Left cardiac atrium (tissue), 4 donors: Measurements from ENCODE around the gene NDUFB7. TPM values are rescaled to one million over a fixed set of nuclear protein-coding genes. Genes with fewer than 3 reads are reported as not detected.
"Not testable (repeated sequence)": the region's sequence is repeated elsewhere in the genome, so short reads cannot be mapped to it uniquely, and the experiment has no call there.

Experiments used
- ATAC-seq, 2 donors: fragments of 200-7000 bp; cut with Tn5 transposase; one replicate each; pipeline ENCODE4 v1.9.1; 2020; ENCODE audit warnings: mild to moderate bottlenecking in 2 of 2, moderate library complexity in 2 of 2
- DNase-seq: peaks from one replicate; pipeline ENCODE4 v3.0.0-alpha.2; 2020
- intact Hi-C, 2 donors: fragments of 100-400 bp; cut with DNase I; formaldehyde crosslinking; loops; one replicate each; pipeline versions ENCODE4 v1.14.1 to v1.15.1; 2022 to 2023
- long read RNA-seq: library from polyadenylated mRNA; unstranded; transcript quantifications from one replicate; pipeline ENCODE4 v2.0.0, GENCODE V29; 2021
- total RNA-seq, 2 donors: library from RNA; stranded (reverse); fragmentation: NEBNext Ultra II Directional; extraction: Animal tissue kit (Norgen Biotek cat#: 25700); gene quantifications; one replicate each; pipeline ENCODE4 v1.2.1, GENCODE V29; 2021
- donor health status: DM: no; HTN: yes; CAD: no.
- donor health status: DM: no; HTN: yes; CAD: no; lungs with severe emphysema.
- donor health status: DM: yes; HTN: yes; CAD: no.
- donor health status: Dilated cardiomyopathy.

Gene NDUFB7
- 100 to 1,000 TPM; 357 to 393 TPM for total RNA-seq
- long read RNA-seq, transcript NDUFB7-201 (3 exons, 531 nt) = major isoform, 16 of 16 reads
- long read RNA-seq, partial matches to known transcripts = 0 of 16 reads
- long read RNA-seq, other reads (novel, unspliced or antisense) = 0 of 16 reads

DNA sequence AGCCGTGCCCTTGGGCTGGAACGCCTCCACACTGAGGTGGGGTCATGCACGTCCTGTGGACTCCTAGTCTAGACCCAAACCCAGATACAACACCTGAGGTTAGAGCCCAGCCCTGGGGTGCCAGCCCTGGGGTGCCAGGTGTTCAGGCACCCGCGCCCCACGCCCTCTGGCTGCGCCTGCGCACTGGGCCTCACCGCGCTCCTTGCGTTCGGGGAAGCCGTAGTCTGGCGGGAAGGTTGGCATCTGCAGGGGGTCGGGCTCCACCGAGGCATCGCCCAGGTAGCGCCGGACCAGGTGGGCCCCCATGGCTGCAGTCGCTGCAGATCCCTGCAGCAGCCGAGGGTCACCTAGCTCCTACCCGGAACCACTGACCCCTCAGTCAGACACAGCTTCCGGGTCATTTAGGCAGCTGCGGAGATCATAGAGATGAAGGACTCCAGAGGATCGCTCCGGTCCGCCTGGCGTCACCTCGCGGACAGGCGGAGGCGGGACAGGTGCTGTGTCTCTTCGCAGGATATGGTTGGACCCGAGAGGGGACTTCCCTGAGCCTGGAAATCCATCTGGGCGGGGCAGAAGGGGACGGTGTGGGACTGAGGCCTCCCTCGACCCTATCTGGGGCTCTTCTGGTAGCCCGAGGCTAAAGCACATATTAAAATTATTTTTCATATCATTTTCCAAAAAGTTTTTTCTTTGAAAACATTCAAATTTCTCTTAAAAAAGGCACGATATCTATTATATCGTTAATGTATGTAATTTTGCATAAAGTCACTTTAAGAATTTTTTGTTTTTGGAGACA, at the start of gene NDUFB7:
TSS of gene NDUFB7 (minus strand) at position 372 of the 796 bp plus-strand sequence. CDS start at position 306, 66 bp downstream.
- intact Hi-C loops = loop anchor here in 1 of 2 donors (5.0 kb wide), 1 partner anchor 115 kb away; no protein-coding TSS in a partner anchor
- ATAC-seq (peak; percentile 97 to 98), DNase-seq (peak; percentile 93)

DNA sequence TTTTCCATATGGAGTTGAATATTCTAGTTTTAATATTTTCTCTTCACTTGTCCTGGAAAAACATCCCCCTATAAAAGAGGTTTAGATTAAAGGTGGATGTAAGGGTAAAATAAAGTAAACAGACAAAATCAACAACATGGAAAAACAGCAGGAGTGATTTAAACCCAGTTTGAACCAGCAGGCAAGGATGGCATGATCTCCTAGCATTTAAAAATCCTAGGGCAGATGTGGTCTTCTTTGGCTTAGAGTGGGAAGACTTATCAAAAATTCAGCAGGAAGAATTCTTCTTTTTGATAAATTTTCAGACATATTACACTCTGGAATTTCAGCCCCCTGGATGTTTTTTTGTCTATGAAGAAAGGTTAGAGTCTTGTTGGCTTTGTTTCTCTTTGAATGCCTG, 47.5 kb upstream of the NDUFB7 start:
- DNase-seq (no peak), ATAC-seq (no peak)
- intact Hi-C loops = no loop called here

DNA sequence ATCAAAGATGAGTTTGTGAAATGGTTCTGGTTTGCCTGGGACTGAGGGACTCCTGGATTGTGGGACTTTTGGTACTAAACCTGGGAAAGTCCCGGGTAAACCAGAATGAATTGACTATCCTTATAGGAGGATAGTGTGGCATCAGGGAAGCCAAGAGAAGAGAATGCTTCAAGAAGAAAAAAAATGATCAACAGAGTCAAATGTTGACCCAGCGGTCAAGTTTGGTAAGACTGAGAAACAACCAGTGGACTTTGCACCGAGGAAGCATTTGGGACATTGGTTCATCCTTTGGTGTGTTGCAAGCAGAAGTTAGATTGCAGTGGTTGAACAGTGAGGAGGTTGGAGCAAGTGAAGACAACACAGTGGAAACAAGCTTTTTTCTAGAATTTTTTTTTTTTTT, 44.5 kb upstream of the NDUFB7 start:
- DNase-seq (no peak), ATAC-seq (no peak)

DNA sequence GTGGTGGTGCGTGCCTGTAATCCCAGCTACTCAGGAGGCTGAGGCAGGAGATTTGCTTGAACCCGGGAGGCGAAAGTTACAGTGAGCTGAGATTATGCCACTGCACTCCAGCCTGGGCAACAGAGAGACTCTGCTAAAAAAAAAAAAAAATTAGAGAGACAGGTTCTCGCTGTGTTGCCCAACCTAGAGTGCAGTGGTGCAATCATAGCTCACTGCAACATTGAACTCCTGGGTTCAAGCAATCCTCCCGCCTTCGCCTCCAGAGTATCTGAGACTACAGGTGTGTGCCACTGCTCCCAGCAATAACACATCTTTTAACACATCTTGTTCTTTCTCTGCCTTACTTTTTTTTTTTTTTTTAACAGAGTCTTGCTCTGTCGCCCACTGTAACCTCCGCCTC, 43.8 kb upstream of the NDUFB7 start:
- no peak for ATAC-seq
- DNase-seq = no peak
- intact Hi-C loops = no loop called here

More for the DNA sequence above, 44.5 kb upstream of the NDUFB7 start:
- intact Hi-C loops = no loop called here

DNA sequence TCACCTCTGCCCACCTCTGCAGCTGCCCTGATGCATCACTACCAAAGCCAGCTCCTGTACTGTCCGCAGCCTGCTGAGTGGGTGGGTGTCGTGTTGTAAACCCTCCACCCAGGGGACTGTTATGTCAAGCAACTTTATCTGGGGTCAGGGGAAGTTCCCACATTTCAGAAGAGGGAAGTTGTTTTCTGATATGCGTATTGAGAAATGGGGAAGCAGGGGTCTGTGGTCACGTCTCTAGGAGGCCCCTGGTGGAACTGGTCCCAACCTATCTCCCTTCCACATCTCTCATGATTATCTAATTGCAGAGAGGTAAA, 42.2 kb upstream of the NDUFB7 start:
- DNase-seq = no peak
- no peak for ATAC-seq
- intact Hi-C loops = no loop called here

DNA sequence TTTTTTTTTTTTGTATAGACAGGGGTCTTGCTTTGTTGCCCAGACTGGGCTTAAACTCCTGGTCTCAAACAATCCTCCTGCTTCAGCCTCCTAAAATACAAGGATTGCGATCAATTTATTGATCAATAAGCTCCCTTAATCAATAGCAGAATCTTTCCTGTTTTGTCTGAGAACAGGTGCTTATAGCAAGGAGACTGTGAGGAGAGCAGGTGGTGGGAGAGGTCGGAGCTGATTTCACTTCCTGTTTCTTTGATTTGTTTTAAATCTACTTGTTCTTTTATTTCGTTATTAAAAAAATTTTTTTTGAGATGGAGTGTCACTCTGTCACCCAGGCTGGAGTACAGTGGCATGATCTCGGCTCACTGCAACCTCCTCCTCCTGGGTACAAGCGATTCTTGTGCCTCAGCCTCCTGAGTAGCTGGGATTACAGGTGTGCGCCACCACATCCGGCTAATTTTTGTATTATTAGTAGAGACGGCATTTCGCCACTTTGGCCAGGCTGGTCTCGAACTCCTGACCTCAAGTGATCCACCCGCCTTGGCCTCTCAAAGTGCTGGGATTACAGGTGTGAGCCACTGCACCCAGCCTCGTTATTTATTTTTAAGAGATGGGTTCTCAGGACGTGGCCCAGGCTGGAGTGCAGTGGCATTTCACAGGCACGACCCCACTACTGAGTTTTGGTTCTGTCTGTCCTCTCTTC, 41.7 kb upstream of the NDUFB7 start:
- intact Hi-C loops, ATAC-seq, DNase-seq: not testable (repeated sequence)

DNA sequence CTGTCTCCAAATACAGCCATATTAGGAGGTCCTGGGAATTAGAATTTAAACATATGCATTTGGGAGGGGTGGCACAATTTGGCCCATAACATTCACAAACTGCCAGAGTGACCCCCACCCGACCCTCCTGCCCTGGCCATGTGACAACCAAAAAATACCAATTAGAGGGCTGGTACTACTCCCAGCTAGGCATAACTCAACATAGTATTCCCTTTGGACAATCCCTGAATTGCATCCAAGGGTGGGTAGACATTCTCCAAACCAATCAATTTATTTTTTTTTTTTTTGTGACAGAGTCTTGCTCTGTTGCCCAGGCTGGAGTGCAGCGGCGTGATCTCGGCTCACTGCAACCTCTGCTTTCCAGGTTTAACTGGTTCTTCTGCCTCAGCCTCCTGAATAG, 40.8 kb upstream of the NDUFB7 start:
- intact Hi-C loops = no loop called here
- no peak for ATAC-seq
- DNase-seq = no peak

DNA sequence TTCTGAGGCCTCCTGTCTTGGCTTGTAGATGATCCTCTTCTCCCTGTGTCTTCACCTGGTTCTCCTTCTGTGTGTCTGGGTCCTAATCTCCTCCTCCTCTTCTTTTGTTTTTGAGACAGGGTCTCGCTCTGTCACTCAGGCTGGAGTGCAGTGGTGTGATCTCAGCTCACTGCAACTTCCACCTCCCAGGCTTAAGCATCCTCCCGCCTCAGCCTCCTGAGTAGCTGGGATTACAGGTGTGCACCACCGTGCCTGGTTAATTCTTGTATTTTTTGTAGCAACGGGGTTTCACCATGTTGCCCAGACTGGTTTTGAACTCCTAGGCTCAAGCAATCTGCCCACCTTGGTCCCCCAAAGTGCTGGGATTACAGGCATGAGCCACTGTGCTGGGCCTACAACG, 40.4 kb upstream of the NDUFB7 start:
- DNase-seq, intact Hi-C loops, ATAC-seq: not testable (repeated sequence)

DNA sequence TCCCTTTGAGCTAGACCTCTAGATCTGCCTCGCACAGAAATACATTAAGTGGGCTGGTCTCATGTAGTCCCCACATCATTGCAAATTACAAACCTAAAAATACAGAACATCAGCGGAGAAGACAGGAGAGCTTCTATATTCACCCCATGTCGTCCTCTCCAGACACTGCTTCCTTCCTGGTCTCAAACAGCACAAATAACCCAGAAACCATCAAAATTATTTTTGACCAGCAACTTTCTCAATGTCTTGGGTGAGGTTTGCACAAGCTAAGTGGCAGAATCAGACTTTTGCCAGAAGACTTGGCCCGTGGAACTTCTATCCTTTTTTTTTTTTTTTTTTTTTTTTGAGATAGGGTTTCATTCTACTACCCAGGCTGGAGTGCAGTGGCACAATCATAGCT, 39.2 kb upstream of the NDUFB7 start:
- ATAC-seq (no peak), DNase-seq (no peak)
- intact Hi-C loops = no loop called here

DNA sequence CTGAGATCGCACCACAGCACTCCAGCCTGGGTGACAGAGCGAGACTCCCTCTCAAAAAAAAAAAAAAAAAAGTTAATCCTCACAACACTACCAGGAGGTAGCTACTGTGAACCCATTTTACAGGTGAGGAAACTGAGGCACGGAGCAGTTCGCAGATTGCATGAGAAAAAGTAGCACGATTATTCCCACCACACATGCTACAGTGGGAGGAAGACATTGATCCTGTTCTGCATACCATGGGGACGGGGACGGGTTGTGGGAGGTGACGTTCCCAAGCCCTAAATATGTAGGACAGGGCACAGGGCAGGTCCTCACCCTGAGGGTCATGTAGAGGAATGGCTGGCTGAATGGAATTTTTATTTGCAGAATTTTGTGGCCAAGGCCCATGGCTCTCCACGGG, 34.8 kb upstream of the NDUFB7 start:
- ATAC-seq = no peak
- no peak for DNase-seq
- intact Hi-C loops = no loop called here

DNA sequence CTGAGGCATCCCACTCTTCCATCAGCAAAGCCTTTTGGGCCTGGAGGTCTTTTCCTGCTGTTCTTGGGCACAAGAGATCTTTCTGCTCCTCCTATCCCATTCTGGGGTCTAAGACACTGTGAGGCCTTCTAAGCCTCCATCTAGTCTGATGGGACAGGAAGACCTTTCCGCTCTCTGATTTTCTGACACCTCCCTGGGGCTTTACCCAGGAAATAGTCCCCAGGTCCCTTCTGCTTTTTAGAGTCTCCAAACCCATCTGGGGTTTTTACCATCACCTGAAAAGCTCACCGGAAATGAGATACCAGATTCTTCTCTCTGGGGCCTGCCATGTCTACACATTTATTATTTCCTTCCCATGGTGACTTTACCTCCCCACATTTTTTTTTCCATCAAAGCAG, 32.1 kb upstream of the NDUFB7 start:
- no peak for ATAC-seq
- DNase-seq = no peak
- intact Hi-C loops = no loop called here

DNA sequence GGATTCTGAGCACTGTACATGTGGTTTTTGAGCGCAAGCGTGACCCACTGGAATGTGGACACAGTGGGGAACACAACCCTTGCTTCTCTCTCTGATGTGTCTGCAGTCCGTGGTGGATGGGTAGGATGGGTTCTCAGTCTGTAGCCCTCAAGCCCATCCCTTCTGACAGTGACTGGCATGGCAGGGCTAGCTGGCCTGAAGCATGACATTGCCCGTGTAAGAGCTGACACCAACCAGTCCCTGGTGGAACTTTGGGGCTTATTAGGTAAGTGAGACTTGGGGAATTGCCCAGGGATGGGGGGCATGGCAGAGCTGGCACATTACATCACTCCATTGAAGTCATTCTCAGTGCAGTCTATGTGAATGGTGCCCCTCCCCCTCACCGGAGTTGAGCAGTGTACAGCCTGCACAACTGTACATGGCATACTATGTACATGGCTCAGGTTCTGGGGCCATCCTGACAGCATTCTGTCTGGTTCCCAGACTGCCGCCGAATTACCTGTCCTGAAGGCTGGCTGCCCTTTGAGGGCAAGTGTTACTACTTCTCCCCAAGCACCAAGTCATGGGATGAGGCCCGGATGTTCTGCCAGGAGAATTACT, 27.8 kb upstream of the NDUFB7 start:
- no peak for ATAC-seq
- intact Hi-C loops = no loop called here
- no peak for DNase-seq

DNA sequence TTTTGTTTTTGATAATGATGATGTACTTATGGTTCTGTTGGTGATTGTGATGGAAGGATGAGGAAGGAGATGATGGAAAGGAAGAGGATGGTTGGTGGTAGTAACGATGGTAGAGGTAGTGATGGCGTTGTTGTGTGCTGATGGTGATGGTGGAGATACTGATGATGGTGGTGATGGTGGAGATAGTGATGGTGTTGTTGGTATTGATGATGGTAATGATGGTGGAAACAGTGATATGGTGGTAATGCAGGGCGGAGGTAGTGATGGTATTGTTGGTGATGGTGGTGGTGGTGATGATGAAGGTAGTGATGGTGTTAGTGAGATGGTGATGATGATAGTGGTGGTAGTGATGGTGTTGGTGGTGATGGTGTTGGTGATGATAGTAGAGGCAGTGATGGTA, 23.7 kb upstream of the NDUFB7 start:
- intact Hi-C loops = no loop called here
- ATAC-seq (no peak), DNase-seq (no peak)

DNA sequence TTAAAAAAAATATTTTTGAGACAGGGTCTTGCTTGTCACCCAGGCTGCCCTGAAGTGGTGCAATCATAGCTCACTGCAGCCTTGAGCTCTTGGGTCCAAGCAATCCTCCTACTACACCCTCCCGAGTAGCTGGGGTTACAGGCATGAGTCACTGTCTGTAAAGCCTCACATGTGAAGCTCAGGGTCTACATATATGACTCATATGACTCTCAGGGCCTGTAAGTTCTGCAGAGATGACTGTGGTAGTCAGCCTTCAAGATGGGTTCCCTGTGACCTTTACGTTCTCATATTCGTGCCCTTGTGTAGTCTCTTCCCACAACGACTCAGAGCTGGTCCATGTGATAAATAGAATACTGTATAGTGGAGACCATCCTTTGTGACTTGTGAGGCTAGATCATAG, 17.6 kb upstream of the NDUFB7 start:
- intact Hi-C loops, ATAC-seq, DNase-seq: not testable (repeated sequence)

DNA sequence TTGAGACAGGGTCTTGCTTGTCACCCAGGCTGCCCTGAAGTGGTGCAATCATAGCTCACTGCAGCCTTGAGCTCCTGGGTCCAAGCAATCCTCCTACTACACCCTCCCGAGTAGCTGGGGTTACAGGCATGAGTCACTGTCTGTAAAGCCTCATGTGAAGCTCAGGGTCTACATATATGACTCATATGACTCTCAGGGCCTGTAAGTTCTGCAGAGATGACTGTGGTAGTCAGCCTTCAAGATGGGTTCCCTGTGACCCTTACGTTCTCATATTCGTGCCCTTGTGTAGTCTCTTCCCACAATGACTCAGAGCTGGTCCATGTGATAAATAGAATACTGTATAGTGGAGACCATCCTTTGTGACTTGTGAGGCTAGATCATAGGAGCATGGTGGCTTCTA, 13.3 kb upstream of the NDUFB7 start:
- intact Hi-C loops, DNase-seq, ATAC-seq: not testable (repeated sequence)

DNA sequence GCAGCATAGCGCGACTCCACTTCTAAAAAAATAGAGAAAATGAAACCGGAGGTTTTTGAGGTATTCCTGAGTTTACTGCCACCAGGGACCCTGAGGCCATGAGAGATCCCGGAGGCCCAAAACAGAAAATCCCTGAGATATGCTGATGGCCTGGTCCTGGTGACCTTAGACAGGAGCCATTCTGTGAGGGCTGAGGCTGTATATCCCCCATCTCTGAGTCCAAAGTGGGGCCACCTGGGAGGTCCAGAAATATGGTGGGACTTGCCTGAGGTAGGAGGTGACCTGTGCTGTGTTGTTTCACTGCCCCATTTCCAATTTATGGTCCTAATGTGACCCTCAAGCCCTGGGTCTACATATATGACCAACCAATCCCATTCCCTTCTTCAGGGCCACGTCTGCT, 12.5 kb upstream of the NDUFB7 start:
- ATAC-seq, DNase-seq, intact Hi-C loops: not testable (repeated sequence)

DNA sequence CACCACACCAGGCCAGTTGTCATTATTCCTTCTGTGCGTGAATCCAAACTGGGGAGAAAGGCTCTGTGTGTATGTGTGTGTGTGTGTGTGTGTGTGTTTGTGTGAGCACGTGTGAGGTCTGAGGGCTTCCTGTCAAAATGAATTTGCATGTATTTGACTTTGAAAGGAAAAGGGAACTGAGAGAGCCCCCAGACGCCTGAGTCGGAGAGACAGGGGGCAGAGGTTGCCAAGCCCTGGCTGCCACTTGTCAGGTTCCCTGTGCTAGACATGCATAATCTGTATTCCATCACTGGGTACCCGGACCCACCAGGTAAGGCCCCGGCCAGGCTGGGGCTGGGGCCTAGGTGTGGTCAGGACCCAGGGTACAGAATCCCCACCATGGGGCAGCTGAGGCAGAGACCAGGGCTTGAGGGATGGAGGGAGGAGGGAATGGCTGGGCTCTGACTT, 11.1 kb upstream of the NDUFB7 start, which contains the start of gene CLEC17A:
TSS of gene CLEC17A (plus strand) at position 191 of the 447 bp plus-strand sequence. CDS start at position 268, 77 bp downstream.
- ATAC-seq (no peak), DNase-seq (no peak)
- intact Hi-C loops = no loop called here

DNA sequence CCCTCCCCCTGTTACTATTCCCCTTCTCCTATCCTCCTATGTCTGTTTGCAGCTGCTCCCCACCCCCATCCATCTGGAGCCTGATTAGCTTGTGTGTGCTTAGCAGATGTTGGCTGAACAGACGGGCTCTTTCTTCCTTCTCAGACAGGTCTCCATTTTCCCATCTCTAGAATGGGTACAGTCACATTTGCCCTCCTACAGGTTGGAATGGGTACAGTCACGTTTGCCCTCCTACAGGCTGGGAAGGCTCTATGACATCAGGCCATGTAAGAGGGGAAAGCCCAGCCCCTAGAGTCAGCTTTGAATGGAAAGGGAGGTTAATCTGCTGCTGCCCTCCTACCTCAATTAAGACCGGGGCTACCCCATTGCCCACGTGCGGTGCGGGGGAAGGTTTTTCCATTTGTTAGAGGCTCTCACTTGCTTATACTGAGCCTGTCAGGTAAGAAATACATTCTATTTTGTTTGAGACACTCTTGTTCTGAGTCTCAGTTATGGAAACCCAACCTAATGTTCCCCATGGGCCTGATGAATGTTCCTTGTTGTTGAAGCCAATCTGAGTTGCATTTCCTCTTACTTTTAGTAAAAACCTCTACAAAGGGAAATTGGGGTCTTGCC, 8.9 kb upstream of the NDUFB7 start:
- DNase-seq = no peak
- ATAC-seq = no peak
- intact Hi-C loops = no loop called here

DNA sequence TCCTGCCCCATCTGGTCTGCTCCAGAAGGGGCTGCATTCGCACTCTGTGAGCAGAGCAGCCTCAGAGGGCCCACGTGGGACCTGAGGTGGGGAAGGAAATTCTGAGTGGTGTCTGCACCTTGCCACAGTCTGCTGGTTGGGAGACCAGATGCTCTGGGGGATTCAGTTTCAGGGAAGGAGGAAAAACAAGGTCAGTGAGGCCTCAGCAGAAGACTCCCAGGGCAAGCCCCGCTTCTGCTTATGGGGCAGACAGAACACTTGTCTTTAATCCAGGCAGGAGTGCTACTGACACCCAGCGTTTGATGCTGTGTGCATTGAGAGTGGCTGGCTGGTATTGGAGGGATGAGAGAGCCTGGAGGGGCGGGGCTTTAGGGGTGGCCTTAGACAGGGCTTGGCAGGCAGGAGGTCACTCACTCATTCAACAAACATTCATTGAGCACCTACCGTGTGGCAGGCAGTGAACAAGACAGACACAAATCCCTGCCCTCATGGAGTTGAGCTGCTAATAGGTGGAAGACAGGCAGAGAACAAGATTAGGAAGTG, 6.1 kb upstream of the NDUFB7 start:
- intact Hi-C loops = no loop called here

More for the DNA sequence above, 6.1 kb upstream of the NDUFB7 start:
- DNase-seq (no peak), ATAC-seq (no peak)
